Measurements from ENCODE around the gene ARHGEF26. TPM values are rescaled to one million over a fixed set of nuclear protein-coding genes. Genes with fewer than 3 reads are reported as not detected.

The ARHGEF26 gene
- total RNA-seq, 1 experiment from 2014 or later: 14.1 TPM

DNA sequence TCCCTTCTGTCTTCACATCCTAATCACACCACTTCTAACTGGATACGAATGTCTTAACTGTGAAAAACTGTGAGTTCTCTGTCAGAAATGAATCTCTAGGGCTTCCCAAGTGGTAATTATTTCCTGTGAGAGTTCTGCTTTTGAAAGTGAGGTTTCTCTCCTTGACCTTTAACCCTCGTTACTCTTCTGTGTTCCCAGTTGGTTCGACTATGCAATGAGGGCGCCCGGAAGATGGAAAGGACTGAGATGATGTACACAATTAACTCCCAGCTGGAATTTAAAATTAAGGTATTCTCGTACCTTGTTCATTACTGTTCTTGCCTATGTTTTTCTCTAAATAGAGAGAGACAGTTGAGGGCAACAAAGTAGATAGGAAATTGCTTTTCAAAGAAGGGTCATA is 96.5 kb downstream of the ARHGEF26 start (continued):
- TF ChIP-seq, protein P1, sequence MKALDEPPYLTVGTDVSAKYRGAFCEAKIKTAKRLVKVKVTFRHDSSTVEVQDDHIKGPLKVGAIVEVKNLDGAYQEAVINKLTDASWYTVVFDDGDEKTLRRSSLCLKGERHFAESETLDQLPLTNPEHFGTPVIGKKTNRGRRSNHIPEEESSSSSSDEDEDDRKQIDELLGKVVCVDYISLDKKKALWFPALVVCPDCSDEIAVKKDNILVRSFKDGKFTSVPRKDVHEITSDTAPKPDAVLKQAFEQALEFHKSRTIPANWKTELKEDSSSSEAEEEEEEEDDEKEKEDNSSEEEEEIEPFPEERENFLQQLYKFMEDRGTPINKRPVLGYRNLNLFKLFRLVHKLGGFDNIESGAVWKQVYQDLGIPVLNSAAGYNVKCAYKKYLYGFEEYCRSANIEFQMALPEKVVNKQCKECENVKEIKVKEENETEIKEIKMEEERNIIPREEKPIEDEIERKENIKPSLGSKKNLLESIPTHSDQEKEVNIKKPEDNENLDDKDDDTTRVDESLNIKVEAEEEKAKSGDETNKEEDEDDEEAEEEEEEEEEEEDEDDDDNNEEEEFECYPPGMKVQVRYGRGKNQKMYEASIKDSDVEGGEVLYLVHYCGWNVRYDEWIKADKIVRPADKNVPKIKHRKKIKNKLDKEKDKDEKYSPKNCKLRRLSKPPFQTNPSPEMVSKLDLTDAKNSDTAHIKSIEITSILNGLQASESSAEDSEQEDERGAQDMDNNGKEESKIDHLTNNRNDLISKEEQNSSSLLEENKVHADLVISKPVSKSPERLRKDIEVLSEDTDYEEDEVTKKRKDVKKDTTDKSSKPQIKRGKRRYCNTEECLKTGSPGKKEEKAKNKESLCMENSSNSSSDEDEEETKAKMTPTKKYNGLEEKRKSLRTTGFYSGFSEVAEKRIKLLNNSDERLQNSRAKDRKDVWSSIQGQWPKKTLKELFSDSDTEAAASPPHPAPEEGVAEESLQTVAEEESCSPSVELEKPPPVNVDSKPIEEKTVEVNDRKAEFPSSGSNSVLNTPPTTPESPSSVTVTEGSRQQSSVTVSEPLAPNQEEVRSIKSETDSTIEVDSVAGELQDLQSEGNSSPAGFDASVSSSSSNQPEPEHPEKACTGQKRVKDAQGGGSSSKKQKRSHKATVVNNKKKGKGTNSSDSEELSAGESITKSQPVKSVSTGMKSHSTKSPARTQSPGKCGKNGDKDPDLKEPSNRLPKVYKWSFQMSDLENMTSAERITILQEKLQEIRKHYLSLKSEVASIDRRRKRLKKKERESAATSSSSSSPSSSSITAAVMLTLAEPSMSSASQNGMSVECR (CRISPR knock-in tag; IDR thresholded peaks at IDR 0.05; ENCODE audit: borderline replicate concordance): no peak
- TF ChIP-seq, protein P2, sequence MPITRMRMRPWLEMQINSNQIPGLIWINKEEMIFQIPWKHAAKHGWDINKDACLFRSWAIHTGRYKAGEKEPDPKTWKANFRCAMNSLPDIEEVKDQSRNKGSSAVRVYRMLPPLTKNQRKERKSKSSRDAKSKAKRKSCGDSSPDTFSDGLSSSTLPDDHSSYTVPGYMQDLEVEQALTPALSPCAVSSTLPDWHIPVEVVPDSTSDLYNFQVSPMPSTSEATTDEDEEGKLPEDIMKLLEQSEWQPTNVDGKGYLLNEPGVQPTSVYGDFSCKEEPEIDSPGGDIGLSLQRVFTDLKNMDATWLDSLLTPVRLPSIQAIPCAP (CRISPR knock-in tag; IDR thresholded peaks at IDR 0.05): no peak

DNA sequence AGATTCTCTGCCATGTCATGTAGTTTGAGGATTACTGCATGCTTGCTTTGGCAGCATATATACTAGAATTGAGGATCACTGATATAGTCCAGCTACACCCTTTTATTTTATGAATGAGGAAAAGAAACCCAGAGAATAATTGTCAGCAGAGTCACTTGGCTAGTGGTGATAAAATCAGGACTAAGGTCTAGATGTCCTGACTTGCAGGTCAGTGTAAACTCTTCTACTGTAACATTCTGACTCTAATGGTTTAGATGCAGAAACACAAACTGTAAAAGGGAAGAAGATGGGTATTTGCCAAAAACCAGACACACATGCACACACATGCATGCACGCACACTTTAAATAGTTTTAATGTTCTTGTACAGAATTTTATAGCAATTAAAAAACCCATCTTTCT is 97.5 kb downstream of the ARHGEF26 start:
- H3K27ac Mint-ChIP-seq: no peak overlapping the region
- no peak overlapping the region for H3K4me3 Mint-ChIP-seq
- ATAC-seq: no peak
- H3K9me3 Mint-ChIP-seq: peaks cover 5% of the 10 kb centered on the region
- no peak for TF ChIP-seq FOXP1 (CRISPR knock-in tag; IDR thresholded peaks at IDR 0.05; ENCODE audit: borderline replicate concordance)
- no peak for TF ChIP-seq NFATC4 (CRISPR knock-in tag; IDR thresholded peaks at IDR 0.05)
- no peak for TF ChIP-seq MYBL2 (CRISPR knock-in tag; IDR thresholded peaks at IDR 0.05)
- no peak for TF ChIP-seq RORB (CRISPR knock-in tag; IDR thresholded peaks at IDR 0.05)
- TF ChIP-seq JAZF1 (CRISPR knock-in tag; IDR thresholded peaks at IDR 0.05): no peak
- no peak for TF ChIP-seq ZNF671 (CRISPR knock-in tag; IDR thresholded peaks at IDR 0.05)
- TF ChIP-seq, protein P3, sequence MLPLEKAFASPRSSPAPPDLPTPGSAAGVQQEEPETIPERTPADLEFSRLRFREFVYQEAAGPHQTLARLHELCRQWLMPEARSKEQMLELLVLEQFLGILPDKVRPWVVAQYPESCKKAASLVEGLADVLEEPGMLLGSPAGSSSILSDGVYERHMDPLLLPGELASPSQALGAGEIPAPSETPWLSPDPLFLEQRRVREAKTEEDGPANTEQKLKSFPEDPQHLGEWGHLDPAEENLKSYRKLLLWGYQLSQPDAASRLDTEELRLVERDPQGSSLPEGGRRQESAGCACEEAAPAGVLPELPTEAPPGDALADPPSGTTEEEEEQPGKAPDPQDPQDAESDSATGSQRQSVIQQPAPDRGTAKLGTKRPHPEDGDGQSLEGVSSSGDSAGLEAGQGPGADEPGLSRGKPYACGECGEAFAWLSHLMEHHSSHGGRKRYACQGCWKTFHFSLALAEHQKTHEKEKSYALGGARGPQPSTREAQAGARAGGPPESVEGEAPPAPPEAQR (CRISPR knock-in tag; IDR thresholded peaks at IDR 0.05): no peak
- no peak for TF ChIP-seq OVOL2 (CRISPR knock-in tag; IDR thresholded peaks at IDR 0.05; ENCODE audit: borderline replicate concordance)
- TF ChIP-seq, protein P4, sequence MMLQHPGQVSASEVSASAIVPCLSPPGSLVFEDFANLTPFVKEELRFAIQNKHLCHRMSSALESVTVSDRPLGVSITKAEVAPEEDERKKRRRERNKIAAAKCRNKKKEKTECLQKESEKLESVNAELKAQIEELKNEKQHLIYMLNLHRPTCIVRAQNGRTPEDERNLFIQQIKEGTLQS (CRISPR knock-in tag; conservative IDR thresholded peaks at IDR 0.05): no peak
- TF ChIP-seq TP53 (CRISPR knock-in tag; IDR thresholded peaks at IDR 0.05): no peak
- TF ChIP-seq, protein P2 (CRISPR knock-in tag; IDR thresholded peaks at IDR 0.05): no peak
- TF ChIP-seq, protein P5, sequence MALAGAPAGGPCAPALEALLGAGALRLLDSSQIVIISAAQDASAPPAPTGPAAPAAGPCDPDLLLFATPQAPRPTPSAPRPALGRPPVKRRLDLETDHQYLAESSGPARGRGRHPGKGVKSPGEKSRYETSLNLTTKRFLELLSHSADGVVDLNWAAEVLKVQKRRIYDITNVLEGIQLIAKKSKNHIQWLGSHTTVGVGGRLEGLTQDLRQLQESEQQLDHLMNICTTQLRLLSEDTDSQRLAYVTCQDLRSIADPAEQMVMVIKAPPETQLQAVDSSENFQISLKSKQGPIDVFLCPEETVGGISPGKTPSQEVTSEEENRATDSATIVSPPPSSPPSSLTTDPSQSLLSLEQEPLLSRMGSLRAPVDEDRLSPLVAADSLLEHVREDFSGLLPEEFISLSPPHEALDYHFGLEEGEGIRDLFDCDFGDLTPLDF (CRISPR knock-in tag; IDR thresholded peaks at IDR 0.05): no peak
- TF ChIP-seq SOX15 (CRISPR knock-in tag; IDR thresholded peaks at IDR 0.05): no peak
- ChIA-PET CTCF (no interaction called here), POLR2A (no interaction called here)
- no peaks in the 10 kb centered on the region for H3K27me3 Mint-ChIP-seq (ENCODE audit: low read depth)
- peaks cover 26% of the 10 kb centered on the region for H3K36me3 Mint-ChIP-seq
- H3K4me1 Mint-ChIP-seq: no peaks in the 10 kb centered on the region
- no peak for DNase-seq (ENCODE audit: low spot score)

DNA sequence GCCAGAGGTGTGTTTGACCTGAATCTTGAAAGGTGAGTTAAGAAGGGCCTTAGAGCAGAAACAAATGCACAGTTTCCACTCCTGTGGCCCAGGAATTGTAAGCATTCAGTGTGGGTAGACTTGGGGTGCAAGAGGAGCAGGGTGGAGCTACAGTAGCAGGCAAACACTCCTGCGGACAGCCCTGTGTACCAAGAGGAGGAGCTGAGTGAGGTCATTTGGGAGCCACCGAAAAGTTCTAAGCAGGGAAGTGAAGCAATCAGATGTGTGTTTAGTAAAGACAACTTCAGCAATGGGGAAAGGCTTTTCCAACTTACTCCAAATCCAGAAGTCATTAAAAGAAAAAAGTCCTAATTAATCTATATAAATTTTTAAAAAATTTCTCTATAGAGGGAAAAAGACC is 99.3 kb downstream of the ARHGEF26 start:
- H3K4me1 Mint-ChIP-seq: no peaks in the 10 kb centered on the region
- POLR2A ChIA-PET: no interaction called here

More for the DNA sequence above, 99.3 kb downstream of the ARHGEF26 start:
- no peak for DNase-seq (ENCODE audit: low spot score)
- CTCF ChIA-PET: no interaction called here
- TF ChIP-seq, protein P6, sequence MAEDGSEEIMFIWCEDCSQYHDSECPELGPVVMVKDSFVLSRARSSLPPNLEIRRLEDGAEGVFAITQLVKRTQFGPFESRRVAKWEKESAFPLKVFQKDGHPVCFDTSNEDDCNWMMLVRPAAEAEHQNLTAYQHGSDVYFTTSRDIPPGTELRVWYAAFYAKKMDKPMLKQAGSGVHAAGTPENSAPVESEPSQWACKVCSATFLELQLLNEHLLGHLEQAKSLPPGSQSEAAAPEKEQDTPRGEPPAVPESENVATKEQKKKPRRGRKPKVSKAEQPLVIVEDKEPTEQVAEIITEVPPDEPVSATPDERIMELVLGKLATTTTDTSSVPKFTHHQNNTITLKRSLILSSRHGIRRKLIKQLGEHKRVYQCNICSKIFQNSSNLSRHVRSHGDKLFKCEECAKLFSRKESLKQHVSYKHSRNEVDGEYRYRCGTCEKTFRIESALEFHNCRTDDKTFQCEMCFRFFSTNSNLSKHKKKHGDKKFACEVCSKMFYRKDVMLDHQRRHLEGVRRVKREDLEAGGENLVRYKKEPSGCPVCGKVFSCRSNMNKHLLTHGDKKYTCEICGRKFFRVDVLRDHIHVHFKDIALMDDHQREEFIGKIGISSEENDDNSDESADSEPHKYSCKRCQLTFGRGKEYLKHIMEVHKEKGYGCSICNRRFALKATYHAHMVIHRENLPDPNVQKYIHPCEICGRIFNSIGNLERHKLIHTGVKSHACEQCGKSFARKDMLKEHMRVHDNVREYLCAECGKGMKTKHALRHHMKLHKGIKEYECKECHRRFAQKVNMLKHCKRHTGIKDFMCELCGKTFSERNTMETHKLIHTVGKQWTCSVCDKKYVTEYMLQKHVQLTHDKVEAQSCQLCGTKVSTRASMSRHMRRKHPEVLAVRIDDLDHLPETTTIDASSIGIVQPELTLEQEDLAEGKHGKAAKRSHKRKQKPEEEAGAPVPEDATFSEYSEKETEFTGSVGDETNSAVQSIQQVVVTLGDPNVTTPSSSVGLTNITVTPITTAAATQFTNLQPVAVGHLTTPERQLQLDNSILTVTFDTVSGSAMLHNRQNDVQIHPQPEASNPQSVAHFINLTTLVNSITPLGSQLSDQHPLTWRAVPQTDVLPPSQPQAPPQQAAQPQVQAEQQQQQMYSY (CRISPR knock-in tag; IDR thresholded peaks at IDR 0.05): no peak
- TF ChIP-seq TEAD4 (CRISPR knock-in tag; IDR thresholded peaks at IDR 0.05): no peak
- Mint-ChIP-seq H3K4me3 (no peak overlapping the region), H3K27ac (peak overlapping the region; percentile 50; the same call in 1 of the 2 replicates), H3K9me3 (peaks cover 4% of the 10 kb centered on the region), H3K27me3 (ENCODE audit: low read depth) (no peaks in the 10 kb centered on the region), H3K36me3 (peaks cover 13% of the 10 kb centered on the region)
- ATAC-seq: no peak

Measured in WTC11 (cell line).